HL-60 (cell line): ENCODE measurements around the gene L3MBTL4.
"Not testable (repeated sequence)": the region's sequence is repeated elsewhere in the genome, so short reads cannot be mapped to it uniquely, and the experiment has no call there.

ENCODE experiments used
- DNase-seq, 2 experiments: peaks; one replicate each; pipeline ENCODE4 v3.0.0-alpha.2; 2010 to 2020; ENCODE audit warnings: low read depth in 1 of 2, low spot score in 1 of 2
- H3K27ac ChIP-seq: fragments of 250-450 bp; sonication (Bioruptor Pico); replicated peaks from 2 replicates; pipeline ENCODE4 v1.5.1; 2020; ENCODE audit warnings: mild to moderate bottlenecking, moderate library complexity
- H3K27me3 ChIP-seq: fragments of 250-450 bp; sonication (Bioruptor Pico); 2 replicates; pipeline ENCODE4 v1.5.1; 2021; ENCODE audit warnings: mild to moderate bottlenecking, moderate library complexity; ENCODE audit not compliant: insufficient read depth, poor library complexity, severe bottlenecking
- H3K4me3 ChIP-seq: replicated peaks from 2 replicates; pipeline ENCODE4 v1.5.1; 2011; ENCODE audit warnings: mild to moderate bottlenecking, control low read depth, low read length; ENCODE audit not compliant: insufficient read depth
- GABPA ChIP-seq: IDR thresholded peaks from 2 replicates; pipeline ENCODE4 v1.6.1; 2012; ENCODE audit warnings: low read depth
- POLR2AphosphoS5 ChIP-seq: IDR thresholded peaks from 2 replicates; pipeline ENCODE4 v1.6.1; 2012; ENCODE audit warnings: low read depth
- REST ChIP-seq: IDR thresholded peaks from 2 replicates; pipeline ENCODE4 v1.6.1; 2012; ENCODE audit warnings: low read depth; ENCODE audit not compliant: insufficient replicate concordance
- SPI1 ChIP-seq: IDR thresholded peaks from 2 replicates; pipeline ENCODE4 v1.6.1; 2012; ENCODE audit warnings: low read depth, mild to moderate bottlenecking, borderline replicate concordance
- TF ChIP-seq, protein P1 (sequence below): IDR thresholded peaks from one replicate; pipeline ENCODE4 v1.5.1; 2011; ENCODE audit warnings: low read length, control low read depth, inconsistent platforms; ENCODE audit not compliant: insufficient read depth

L3MBTL4 gene

DNA sequence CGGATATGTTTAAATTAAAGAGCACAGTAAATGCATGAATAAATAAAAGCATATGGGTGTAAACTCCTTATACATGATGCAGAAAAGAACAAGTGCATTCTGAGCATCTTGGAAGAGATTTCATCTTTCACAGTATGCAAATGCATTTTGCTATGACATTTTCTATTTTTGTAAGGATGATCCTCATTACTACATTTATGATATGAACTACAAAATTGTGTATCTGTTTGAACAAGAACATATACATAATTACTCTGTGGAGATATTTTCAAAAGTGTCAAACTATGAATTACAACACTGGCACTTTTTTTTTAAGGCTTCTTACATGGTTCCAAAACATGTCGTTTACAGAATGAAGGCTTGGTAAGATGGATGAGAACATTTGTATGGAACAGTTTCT, 335.3 kb downstream of the L3MBTL4 start:
- Histone ChIP-seq H3K27ac (no peak overlapping the region), H3K27me3 (no peaks in the 10 kb centered on the region), H3K4me3 (no peak overlapping the region)
- no peak for DNase-seq
- TF ChIP-seq REST: no peak

GRCh38 chr18:6078877-6079276, 335.8 kb downstream of the L3MBTL4 start:
- DNase-seq: no peak
- H3K27ac ChIP-seq: no peak overlapping the region
- TF ChIP-seq REST (no peak), GABPA (no peak), SPI1 (no peak), POLR2AphosphoS5 (no peak)
- TF ChIP-seq, protein P1, sequence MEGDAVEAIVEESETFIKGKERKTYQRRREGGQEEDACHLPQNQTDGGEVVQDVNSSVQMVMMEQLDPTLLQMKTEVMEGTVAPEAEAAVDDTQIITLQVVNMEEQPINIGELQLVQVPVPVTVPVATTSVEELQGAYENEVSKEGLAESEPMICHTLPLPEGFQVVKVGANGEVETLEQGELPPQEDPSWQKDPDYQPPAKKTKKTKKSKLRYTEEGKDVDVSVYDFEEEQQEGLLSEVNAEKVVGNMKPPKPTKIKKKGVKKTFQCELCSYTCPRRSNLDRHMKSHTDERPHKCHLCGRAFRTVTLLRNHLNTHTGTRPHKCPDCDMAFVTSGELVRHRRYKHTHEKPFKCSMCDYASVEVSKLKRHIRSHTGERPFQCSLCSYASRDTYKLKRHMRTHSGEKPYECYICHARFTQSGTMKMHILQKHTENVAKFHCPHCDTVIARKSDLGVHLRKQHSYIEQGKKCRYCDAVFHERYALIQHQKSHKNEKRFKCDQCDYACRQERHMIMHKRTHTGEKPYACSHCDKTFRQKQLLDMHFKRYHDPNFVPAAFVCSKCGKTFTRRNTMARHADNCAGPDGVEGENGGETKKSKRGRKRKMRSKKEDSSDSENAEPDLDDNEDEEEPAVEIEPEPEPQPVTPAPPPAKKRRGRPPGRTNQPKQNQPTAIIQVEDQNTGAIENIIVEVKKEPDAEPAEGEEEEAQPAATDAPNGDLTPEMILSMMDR: no peak

GRCh38 chr18:6072423-6072822, 342.3 kb downstream of the L3MBTL4 start:
- not testable (repeated sequence) for H3K4me3 ChIP-seq, H3K27me3 ChIP-seq, DNase-seq, H3K27ac ChIP-seq

More at GRCh38 chr18:6078877-6079276, 335.8 kb downstream of the L3MBTL4 start:
- no peaks in the 10 kb centered on the region for H3K27me3 ChIP-seq
- no peak overlapping the region for H3K4me3 ChIP-seq

DNA sequence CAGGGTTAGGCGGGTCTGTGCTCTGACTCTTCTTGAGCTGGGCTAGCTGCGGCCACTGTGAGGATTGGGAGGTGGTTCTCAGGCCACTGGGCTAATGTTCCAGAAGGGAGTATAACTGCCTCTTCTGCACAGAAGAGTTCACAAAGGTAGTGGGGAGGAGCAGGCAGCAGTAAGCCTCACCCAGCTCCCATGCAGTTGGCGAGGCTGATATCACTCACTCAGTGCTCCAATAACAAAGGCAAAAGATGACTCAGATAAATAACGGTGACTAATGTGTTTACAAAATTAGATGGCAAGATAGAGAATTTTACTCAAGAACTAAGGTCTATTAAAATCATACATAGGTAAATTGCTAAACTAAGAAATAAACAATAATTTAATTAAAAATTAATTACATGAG, 345.2 kb downstream of the L3MBTL4 start:
- TF ChIP-seq, protein P1: no peak
- TF ChIP-seq SPI1: no peak
- TF ChIP-seq REST: no peak
- TF ChIP-seq POLR2AphosphoS5: no peak
- TF ChIP-seq GABPA: no peak

More for the DNA sequence above, 345.2 kb downstream of the L3MBTL4 start:
- H3K27ac ChIP-seq: no peak overlapping the region
- no peak for DNase-seq
- H3K27me3 ChIP-seq: no peaks in the 10 kb centered on the region
- no peak overlapping the region for H3K4me3 ChIP-seq
